Measurements from ENCODE around the gene TCF12. TPM values are rescaled to one million over a fixed set of nuclear protein-coding genes. Genes with fewer than 3 reads are reported as not detected.

Gene TCF12
- total RNA-seq, 1 experiment from 2014 or later: 76.7 TPM

DNA sequence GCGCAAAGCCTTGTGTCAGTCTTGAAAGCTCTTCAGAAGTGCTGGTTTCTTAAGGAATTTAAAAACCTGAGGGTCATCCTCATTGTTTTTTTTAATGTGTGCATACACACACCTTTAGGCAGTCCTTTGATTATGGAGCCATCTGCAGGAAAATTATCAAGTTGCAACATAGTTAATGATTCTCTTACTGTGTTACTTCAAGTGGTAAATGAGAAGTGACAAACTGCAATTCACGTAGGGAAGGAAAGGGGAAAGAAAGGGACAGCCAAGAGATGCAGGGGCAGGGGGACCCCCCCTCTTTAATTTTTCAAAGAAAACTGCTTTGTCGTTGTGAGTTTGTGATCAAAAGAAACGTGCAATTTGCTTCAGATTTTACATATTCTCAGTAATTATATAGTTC is 295.4 kb downstream of the TCF12 start:
- H4K91ac ChIP-seq (ENCODE audit: insufficient read length, low read depth, low read length): no peak overlapping the region

More for the DNA sequence above, 295.4 kb downstream of the TCF12 start:
- peak overlapping the region in 2 of 3 experiments; percentile 19 to 44; a peak in 4 of 7 replicates for H3K27ac Mint-ChIP-seq
- Histone ChIP-seq H3T11ph (ENCODE audit: low read length) (no peak overlapping the region), H2BK5ac (ENCODE audit: insufficient read length, low read length) (no peak overlapping the region), H4K5ac (ENCODE audit: insufficient read length, low read depth, low read length) (no peak overlapping the region), H3K9ac (ENCODE audit: extremely low read depth, insufficient read length, low read length) (no peak overlapping the region), H3K9me3 (ENCODE audit: control insufficient read depth, low read depth, low read length) (no peaks in the 10 kb centered on the region), H2BK120ac (ENCODE audit: low read depth, low read length, poor library complexity, severe bottlenecking) (no peak overlapping the region), H3K18ac (ENCODE audit: insufficient read length, low read depth, low read length) (no peak overlapping the region), H3K4ac (ENCODE audit: low read depth, low read length) (no peak overlapping the region), H3K14ac (ENCODE audit: insufficient read depth, low read length) (no peak overlapping the region), H3K23me2 (ENCODE audit: insufficient read length, low read depth, low read length, poor library complexity, severe bottlenecking) (no peaks in the 10 kb centered on the region), H2AFZ (ENCODE audit: low read length) (no peak overlapping the region), H3K4me2 (ENCODE audit: insufficient read depth, insufficient read length, low read length) (no peak overlapping the region), H3K79me1 (ENCODE audit: insufficient read depth, low read depth, low read length, poor library complexity, severe bottlenecking) (peaks cover 2% of the 10 kb centered on the region), H2BK20ac (ENCODE audit: low read depth, low read length, poor library complexity, severe bottlenecking) (no peak overlapping the region), H3K27ac (ENCODE audit: insufficient read length, low read depth, low read length) (no peak overlapping the region), H3K4me1 (ENCODE audit: insufficient read depth, low read length) (0 out of 2 replicates have a peak, but pooled peaks cover 2% of the 10 kb centered on the region), H3K27me3 (ENCODE audit: insufficient read depth, low read length) (no peaks in the 10 kb centered on the region), H2BK15ac (ENCODE audit: low read depth, low read length) (no peak overlapping the region), H3K79me2 (ENCODE audit: insufficient read depth, low read length) (no peaks in the 10 kb centered on the region), H3K23ac (ENCODE audit: insufficient read length, low read depth, low read length) (no peak overlapping the region), H4K8ac (replicated peaks; ENCODE audit: insufficient read length, low read depth, low read length) (no peak overlapping the region), H2AK5ac (ENCODE audit: insufficient read length, low read length) (no peak overlapping the region), H4K20me1 (ENCODE audit: control insufficient read depth, insufficient read depth, insufficient read length) (no peaks in the 10 kb centered on the region), H2BK12ac (ENCODE audit: insufficient read length, low read depth, low read length) (no peak overlapping the region), H3K56ac (ENCODE audit: insufficient read length, low read depth, low read length) (no peak overlapping the region)
- TF ChIP-seq CTCF (conservative IDR thresholded peaks at IDR 0.05): peak; percentile 36; the same call in 2 of the 3 replicates
- no CpG with 5 or more reads among the region's 4 CpGs for WGBS (ENCODE audit: extremely low coverage, insufficient read length, low lambda C conversion rate)
- peaks cover 50 to 52% of the 10 kb centered on the region in 2 experiments for H3K4me1 Mint-ChIP-seq
- no peak for DNase-seq
- H3K4me3 Mint-ChIP-seq: no peak overlapping the region
- H3K36me3 Mint-ChIP-seq (ENCODE audit: insufficient read depth in 1 of 3, low read depth in 3 of 3): no peaks in the 10 kb centered on the region
- H3K9me3 Mint-ChIP-seq: no peaks in the 10 kb centered on the region
- no peaks in the 10 kb centered on the region for H3K27me3 Mint-ChIP-seq (ENCODE audit: low read depth)

Measured in H9 (cell line).